CD4-positive, CD25-positive, alpha-beta regulatory T cell (primary cell): ENCODE measurements around the gene FOXN4. TPM values are rescaled to one million over a fixed set of nuclear protein-coding genes. Genes with fewer than 3 reads are reported as not detected.

ENCODE experiments used
- ATAC-seq, 2 donors: fragments of 150-1000 bp; cut with Tn5 transposase; one replicate each; pipeline ENCODE4 v1.10.0; 2021; ENCODE audit warnings: low read depth in 2 of 2, moderate number of reproducible peaks in 2 of 2, moderate library complexity in 1 of 2
- DNase-seq, 3 donors: peaks; one replicate each; pipeline versions ENCODE4 v3.0.0 to v3.0.0-alpha.2; 2012 to 2022; ENCODE audit warnings: mixed read lengths in 1 of 3
- H3K27ac ChIP-seq: one replicate; pipeline ENCODE4 v1.7.0; 2013; ENCODE audit warnings: mild to moderate bottlenecking, low read length; ENCODE audit not compliant: insufficient read depth, poor library complexity, severe bottlenecking
- H3K27me3 ChIP-seq: one replicate; pipeline ENCODE4 v1.7.0; 2013; ENCODE audit warnings: low read length; ENCODE audit not compliant: control insufficient read depth, insufficient read depth
- H3K36me3 ChIP-seq: one replicate; pipeline ENCODE4 v1.7.0; 2013; ENCODE audit warnings: mild to moderate bottlenecking, low read length, moderate library complexity; ENCODE audit not compliant: control insufficient read depth, insufficient read depth
- H3K4me1 ChIP-seq: 2 replicates; pipeline ENCODE4 v1.7.0; 2013; ENCODE audit warnings: mild to moderate bottlenecking, low read length; ENCODE audit not compliant: insufficient read depth, control insufficient read depth, poor library complexity, severe bottlenecking
- H3K4me3 ChIP-seq: one replicate; pipeline ENCODE4 v1.7.0; 2013; ENCODE audit warnings: low read depth, mild to moderate bottlenecking, low read length, moderate library complexity
- H3K9me3 ChIP-seq, 2 experiments: 1 replicate in 1 of 2; 2 replicates in 1 of 2; pipeline ENCODE4 v1.7.0; 2013; ENCODE audit warnings: low read length in 2 of 2, mild to moderate bottlenecking in 1 of 2, moderate library complexity in 1 of 2; ENCODE audit not compliant: control insufficient read depth in 2 of 2
- H3K27ac Mint-ChIP-seq, 3 donors: one replicate each; pipeline ENCODE4 v1.8.0; 2020 to 2022; ENCODE audit warnings: mild to moderate bottlenecking in 3 of 3, mixed read lengths in 3 of 3, moderate library complexity in 2 of 3
- H3K27me3 Mint-ChIP-seq: one replicate; pipeline ENCODE4 v1.8.0; 2022; ENCODE audit warnings: mild to moderate bottlenecking, mixed read lengths
- H3K36me3 Mint-ChIP-seq: one replicate; pipeline ENCODE4 v1.8.0; 2020; ENCODE audit warnings: mixed read lengths
- H3K4me1 Mint-ChIP-seq, 4 donors: one replicate each; pipeline ENCODE4 v1.8.0; 2020 to 2022; ENCODE audit warnings: mixed read lengths in 4 of 4, mild to moderate bottlenecking in 1 of 4
- H3K4me3 Mint-ChIP-seq, 4 donors: one replicate each; pipeline ENCODE4 v1.8.0; 2020 to 2022; ENCODE audit warnings: mild to moderate bottlenecking in 4 of 4, mixed read lengths in 4 of 4, moderate library complexity in 3 of 4
- H3K9me3 Mint-ChIP-seq, 7 donors: one replicate each; pipeline ENCODE4 v1.8.0; 2020 to 2022; ENCODE audit warnings: mixed read lengths in 7 of 7, mild to moderate bottlenecking in 3 of 7, moderate library complexity in 2 of 7
- polyA plus RNA-seq, 4 donors: library from polyadenylated mRNA; unstranded; fragments of 300-500 nt; fragmentation: Illumina TruSeq; gene quantifications; one replicate each; pipeline ENCODE4 v1.2.3, GENCODE V29; 2021
- total RNA-seq: library from RNA; stranded (reverse); gene quantifications from one replicate; pipeline ENCODE4 v1.2.3, GENCODE V29; 2022

FOXN4 gene
- total and polyA plus RNA-seq, 5 donors from 2014 or later, result 0.11 TPM; not detected in 4

DNA sequence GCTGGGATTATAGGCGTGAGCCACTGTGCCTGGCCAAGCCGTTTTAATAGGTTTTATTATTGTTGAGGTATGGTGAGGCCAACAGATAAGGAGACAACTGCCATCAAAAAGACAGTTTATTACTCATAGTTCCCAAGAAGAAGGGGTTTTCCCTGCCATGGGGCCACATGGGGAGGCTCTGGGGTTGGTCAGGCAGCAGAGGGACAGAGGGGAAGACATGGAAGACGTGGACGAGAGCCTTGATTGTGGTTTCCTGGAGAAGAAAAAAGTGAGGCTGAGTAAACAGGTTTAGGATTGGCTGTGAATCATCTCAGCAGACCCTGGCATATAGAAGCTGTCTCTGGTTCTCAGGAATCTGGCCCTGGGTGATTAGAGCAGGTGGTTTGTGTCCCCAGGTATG, 69.9 kb downstream of the FOXN4 start:
- peaks cover 42% of the 10 kb centered on the region for H3K36me3 ChIP-seq
- no peaks in the 10 kb centered on the region for H3K9me3 ChIP-seq
- ATAC-seq (no peak), DNase-seq (no peak)
- H3K27ac ChIP-seq, result no peak overlapping the region
- Mint-ChIP-seq H3K36me3 (peaks cover 41% of the 10 kb centered on the region), H3K4me3 (peak overlapping the region in 1 of 4 donors; percentile 51), H3K4me1 (no peaks in the 10 kb centered on the region), H3K9me3 (no peaks in the 10 kb centered on the region), H3K27me3 (no peaks in the 10 kb centered on the region), H3K27ac (peak overlapping the region in 1 of 3 donors; percentile 31)
- H3K27me3 ChIP-seq, result no peaks in the 10 kb centered on the region
- H3K4me3 ChIP-seq, result no peak overlapping the region
- H3K4me1 ChIP-seq, result no peaks in the 10 kb centered on the region

DNA sequence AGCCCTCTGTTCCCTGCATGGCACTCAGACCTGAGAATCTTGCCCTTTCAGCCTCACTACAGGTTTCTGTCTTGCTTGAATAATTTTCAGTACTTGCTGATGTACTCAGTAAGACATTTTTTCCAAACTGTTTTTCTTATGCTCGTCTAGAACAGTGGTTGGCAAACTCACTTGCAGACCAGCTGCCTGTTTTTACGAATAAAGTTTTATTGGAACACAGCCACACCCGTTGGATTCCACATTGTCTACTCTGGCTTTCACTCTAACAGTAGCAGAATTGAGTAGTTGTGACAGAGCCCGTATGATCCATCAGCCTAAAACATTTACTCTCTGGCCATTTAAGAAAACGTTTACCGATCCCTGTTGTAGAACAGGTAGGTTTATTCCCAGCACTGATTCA, 72.8 kb downstream of the FOXN4 start:
- Mint-ChIP-seq H3K4me1 (no peaks in the 10 kb centered on the region), H3K4me3 (no peak overlapping the region), H3K36me3 (peaks cover 34% of the 10 kb centered on the region), H3K9me3 (no peaks in the 10 kb centered on the region), H3K27me3 (no peaks in the 10 kb centered on the region), H3K27ac (no peak overlapping the region)
- no peak for DNase-seq
- no peak for ATAC-seq
- Histone ChIP-seq H3K27me3 (no peaks in the 10 kb centered on the region), H3K4me3 (no peak overlapping the region), H3K27ac (no peak overlapping the region), H3K36me3 (peaks cover 35% of the 10 kb centered on the region), H3K9me3 (no peaks in the 10 kb centered on the region), H3K4me1 (no peaks in the 10 kb centered on the region)

DNA sequence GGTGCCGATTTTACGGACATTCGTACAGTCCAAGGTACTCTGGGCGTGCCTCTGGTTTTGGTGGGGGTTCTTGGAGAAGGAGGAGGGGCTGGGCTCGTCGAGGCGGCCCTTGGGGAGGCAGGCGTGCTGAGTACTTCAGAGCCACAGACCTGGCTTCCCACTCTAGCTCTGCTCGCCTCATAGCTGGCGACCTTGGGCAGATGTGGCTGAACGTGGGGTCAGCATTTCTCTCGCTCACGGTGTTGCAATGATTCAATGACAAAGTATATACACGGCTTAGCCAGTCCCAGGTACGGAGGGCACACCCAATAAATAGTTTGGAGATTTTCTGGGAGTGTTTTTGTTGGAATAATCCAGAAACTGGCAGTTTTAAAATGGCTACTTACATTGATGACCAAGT, 75.1 kb downstream of the FOXN4 start:
- H3K9me3 ChIP-seq, result no peaks in the 10 kb centered on the region
- Mint-ChIP-seq H3K27ac (no peak overlapping the region), H3K9me3 (no peaks in the 10 kb centered on the region), H3K4me3 (no peak overlapping the region), H3K4me1 (no peaks in the 10 kb centered on the region), H3K27me3 (no peaks in the 10 kb centered on the region), H3K36me3 (peaks cover 24% of the 10 kb centered on the region)
- H3K36me3 ChIP-seq, result peaks cover 29% of the 10 kb centered on the region
- H3K27ac ChIP-seq, result no peak overlapping the region
- no peaks in the 10 kb centered on the region for H3K4me1 ChIP-seq
- no peaks in the 10 kb centered on the region for H3K27me3 ChIP-seq
- H3K4me3 ChIP-seq, result no peak overlapping the region
- ATAC-seq, result no peak
- DNase-seq, result no peak

DNA sequence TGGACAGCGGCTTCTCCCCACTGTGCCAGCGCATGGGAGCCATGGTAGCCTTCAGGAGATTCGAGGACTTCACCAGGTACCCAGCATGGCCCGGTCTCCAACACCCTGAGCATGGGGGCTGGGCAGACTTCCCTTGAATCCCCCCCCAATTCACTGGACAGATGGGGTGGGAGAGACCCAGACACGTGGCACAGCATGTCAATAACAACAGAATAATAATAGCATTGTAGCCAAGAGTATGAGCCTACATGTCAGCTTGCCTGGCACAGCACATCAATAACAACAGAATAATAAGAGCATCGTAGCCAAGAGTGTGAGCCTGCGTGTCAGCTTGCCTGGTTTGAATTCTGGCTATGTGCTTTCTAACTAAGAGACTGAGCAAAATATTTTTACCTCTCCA, 76.4 kb downstream of the FOXN4 start:
- H3K36me3 ChIP-seq, result peaks cover 29% of the 10 kb centered on the region
- H3K27me3 ChIP-seq, result no peaks in the 10 kb centered on the region
- no peaks in the 10 kb centered on the region for H3K27me3 Mint-ChIP-seq
- H3K27ac Mint-ChIP-seq, result no peak overlapping the region
- H3K9me3 ChIP-seq, result no peaks in the 10 kb centered on the region
- no peak overlapping the region for H3K27ac ChIP-seq
- H3K36me3 Mint-ChIP-seq, result peaks cover 23% of the 10 kb centered on the region
- H3K4me1 Mint-ChIP-seq, result no peaks in the 10 kb centered on the region
- H3K4me3 ChIP-seq, result no peak overlapping the region
- H3K4me1 ChIP-seq, result no peaks in the 10 kb centered on the region
- H3K4me3 Mint-ChIP-seq, result no peak overlapping the region
- no peaks in the 10 kb centered on the region for H3K9me3 Mint-ChIP-seq
- no peak for ATAC-seq
- DNase-seq, result no peak

DNA sequence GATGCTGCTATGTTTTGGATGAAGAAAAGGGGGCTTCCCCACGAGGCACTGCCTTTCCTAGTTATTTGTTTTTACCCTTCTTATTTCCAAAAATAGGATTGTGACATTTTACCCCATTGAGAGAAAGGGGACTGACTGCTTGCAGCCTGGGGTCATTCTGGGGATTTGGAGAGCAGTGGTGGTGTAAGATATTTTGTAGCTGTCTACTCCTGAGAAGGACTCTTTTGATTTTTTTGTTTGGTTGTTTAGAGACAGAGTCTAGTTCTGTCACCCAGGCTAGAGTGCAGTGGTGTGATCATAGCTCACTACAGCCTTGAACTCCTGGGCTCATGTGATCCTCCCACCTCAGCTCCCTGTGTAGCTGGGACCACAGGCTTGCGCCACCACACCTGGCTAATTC, 78.9 kb downstream of the FOXN4 start:
- no peaks in the 10 kb centered on the region for H3K4me1 ChIP-seq
- H3K9me3 Mint-ChIP-seq, result no peaks in the 10 kb centered on the region
- no peaks in the 10 kb centered on the region for H3K4me1 Mint-ChIP-seq
- no peak overlapping the region for H3K4me3 ChIP-seq
- DNase-seq (no peak), ATAC-seq (no peak)
- H3K27ac Mint-ChIP-seq, result peak overlapping the region in 1 of 3 donors; percentile 15
- no peaks in the 10 kb centered on the region for H3K9me3 ChIP-seq
- no peak overlapping the region for H3K4me3 Mint-ChIP-seq
- H3K36me3 ChIP-seq, result peaks cover 15% of the 10 kb centered on the region
- no peaks in the 10 kb centered on the region for H3K27me3 ChIP-seq
- no peak overlapping the region for H3K27ac ChIP-seq
- no peaks in the 10 kb centered on the region for H3K27me3 Mint-ChIP-seq
- H3K36me3 Mint-ChIP-seq, result peaks cover 16% of the 10 kb centered on the region

DNA sequence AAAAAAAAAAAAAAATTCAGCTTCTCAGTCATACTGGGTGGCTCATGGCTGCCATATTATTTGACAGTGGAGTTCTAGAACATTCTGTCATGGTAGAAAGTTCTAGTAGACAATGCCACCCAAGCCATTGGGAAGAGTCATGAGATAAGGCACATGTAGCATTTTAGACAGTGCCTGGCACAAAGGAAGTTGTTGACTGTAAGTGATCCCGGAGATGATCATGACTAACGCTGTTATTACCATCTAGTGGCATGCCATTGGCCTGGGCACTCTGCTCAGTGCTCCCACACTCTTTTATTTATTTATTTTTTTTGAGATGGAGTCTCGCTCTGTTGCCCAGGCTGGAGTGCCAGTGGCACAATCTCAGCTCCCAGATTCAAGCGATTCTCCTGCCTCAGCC, 80.4 kb downstream of the FOXN4 start:
- Mint-ChIP-seq H3K4me3 (no peak overlapping the region), H3K27ac (no peak overlapping the region), H3K9me3 (no peaks in the 10 kb centered on the region), H3K36me3 (peaks cover 18% of the 10 kb centered on the region), H3K27me3 (no peaks in the 10 kb centered on the region), H3K4me1 (no peaks in the 10 kb centered on the region)
- Histone ChIP-seq H3K27ac (no peak overlapping the region), H3K36me3 (peaks cover 20% of the 10 kb centered on the region), H3K4me1 (no peaks in the 10 kb centered on the region), H3K4me3 (no peak overlapping the region), H3K9me3 (no peaks in the 10 kb centered on the region), H3K27me3 (no peaks in the 10 kb centered on the region)
- DNase-seq (no peak), ATAC-seq (no peak)

Other genes starting within 250 kb of the FOXN4 start
- gene ALKBH2, start 215.8 kb downstream of the FOXN4 start, total RNA-seq, result 8.7 TPM
- gene ALKBH2, start 215.8 kb downstream of the FOXN4 start, polyA plus RNA-seq, result 10 to 100 TPM; 10.6 to 24.9 (median 13.5) TPM
- gene UNG, start 211.7 kb downstream of the FOXN4 start, total RNA-seq, result 8.9 TPM
- 10 to 100 TPM; 24.1 to 42.2 (median 37.1) TPM for gene UNG, start 211.7 kb downstream of the FOXN4 start, polyA plus RNA-seq
- gene ACACB, start 192.7 kb downstream of the FOXN4 start, total RNA-seq, result 23.5 TPM
- gene ACACB, start 192.7 kb downstream of the FOXN4 start, polyA plus RNA-seq, result 1 to 10 TPM in 2 of 4 donors, under 1 TPM in 2; 0.47 to 3.2 (median 1.1) TPM
- gene MYO1H, start 38.6 kb upstream of the FOXN4 start, total RNA-seq, result not detected
- gene MYO1H, start 38.6 kb upstream of the FOXN4 start, polyA plus RNA-seq, result under 1 TPM in 1 of 4 donors, not detected in 3; 0.14 TPM
- gene KCTD10, start 168.0 kb upstream of the FOXN4 start, total RNA-seq, result 38.7 TPM
- 10 to 100 TPM; 26.4 to 32.3 (median 28.7) TPM for gene KCTD10, start 168.0 kb upstream of the FOXN4 start, polyA plus RNA-seq
- 38.2 TPM for gene UBE3B, start 168.3 kb upstream of the FOXN4 start, total RNA-seq
- 10 to 100 TPM; 16.8 to 24.4 (median 20.9) TPM for gene UBE3B, start 168.3 kb upstream of the FOXN4 start, polyA plus RNA-seq